Endothelial cell of umbilical vein (primary cell): ENCODE measurements around the gene EGR4. TPM values are rescaled to one million over a fixed set of nuclear protein-coding genes. Genes with fewer than 3 reads are reported as not detected.

Experiments
- BruUV-seq: library from RNA; stranded (reverse); fragments of 400-500 nt; replicated peaks from 2 replicates; lab custom pipeline; 2021; lab: Mats Ljungman, UMichigan
- CTCF ChIA-PET: fragments of 300-600, 350-600 bp; sonication (Branson Sonifier 250); formaldehyde crosslinking; loops from one replicate; lab custom pipeline; 2021; ENCODE audit warnings: antibody characterized with exemption, inconsistent platforms; lab: Charles Lee
- POLR2A ChIA-PET: fragments of 300-600, 350-600 bp; sonication (Branson Sonifier 250); formaldehyde crosslinking; loops from one replicate; lab custom pipeline; 2021; ENCODE audit warnings: antibody characterized with exemption, inconsistent platforms; lab: Charles Lee
- DNase-seq: peaks from one replicate; pipeline ENCODE4 v3.0.0-alpha.2; 2011; ENCODE audit warnings: low read depth, low spot score
- FAIRE-seq: peaks from 2 replicates; lab custom pipeline; 2011; peaks lifted over from hg19 to GRCh38; lab: Jason Lieb, UNC
- H2AFZ ChIP-seq: 2 replicates; pipeline ENCODE4 v1.6.0; 2012; ENCODE audit warnings: low read depth, low read length, control low read depth, inconsistent platforms
- H3K27ac ChIP-seq: 2 replicates; pipeline ENCODE4 v1.5.1; 2011; ENCODE audit warnings: low read depth, mild to moderate bottlenecking, control low read depth, low read length, moderate library complexity; ENCODE audit not compliant: insufficient read depth
- H3K27me3 ChIP-seq, 2 experiments: 2 replicates each; pipeline versions ENCODE4 v1.6.0 to v1.6.1; 2011; ENCODE audit warnings: low read length in 2 of 2, mixed read lengths in 1 of 2; ENCODE audit not compliant: control insufficient read depth in 2 of 2, insufficient read depth in 2 of 2
- H3K36me3 ChIP-seq, 2 experiments: 2 replicates in 1 of 2; 3 replicates in 1 of 2; pipeline ENCODE4 v1.5.1; 2011; ENCODE audit warnings: low read length in 2 of 2, mild to moderate bottlenecking in 1 of 2, moderate library complexity in 1 of 2; ENCODE audit not compliant: control insufficient read depth in 2 of 2, insufficient read depth in 2 of 2; ENCODE audit errors: extremely low read depth in 1 of 2
- H3K4me1 ChIP-seq: 3 replicates; pipeline ENCODE4 v1.5.1; 2011; ENCODE audit warnings: mild to moderate bottlenecking, low read length; ENCODE audit not compliant: control insufficient read depth, insufficient read depth; ENCODE audit errors: extremely low read depth
- H3K4me2 ChIP-seq: 2 replicates; pipeline ENCODE4 v1.6.1; 2011; ENCODE audit warnings: low read length, control low read depth, mixed read lengths; ENCODE audit not compliant: insufficient read depth
- H3K4me3 ChIP-seq, 3 experiments: fragments of 200-600 bp in 1 of 3; sonication (generic), shearing (Covaris generic) in 1 of 3; replicated peaks in 1 of 3; 2 replicates each; pipeline ENCODE4 v1.5.1; 2011 to 2016; ENCODE audit warnings: control low read depth in 3 of 3, low read length in 3 of 3, mild to moderate bottlenecking in 2 of 3, inconsistent platforms in 1 of 3, low read depth in 1 of 3, moderate library complexity in 1 of 3; ENCODE audit not compliant: insufficient read depth in 1 of 3
- H3K79me2 ChIP-seq: 2 replicates; pipeline ENCODE4 v1.6.0; 2012; ENCODE audit warnings: low read length, inconsistent platforms; ENCODE audit not compliant: control insufficient read depth, insufficient read depth
- H3K9ac ChIP-seq: replicated peaks from 2 replicates; pipeline ENCODE3; 2011; ENCODE audit warnings: low read length, control low read depth; ENCODE audit not compliant: insufficient read depth; ENCODE audit errors: extremely low read depth
- H3K9me1 ChIP-seq: replicated peaks from 3 replicates; pipeline ENCODE4 v1.6.0; 2011; ENCODE audit warnings: mild to moderate bottlenecking, low read length; ENCODE audit not compliant: control insufficient read depth, insufficient read depth; ENCODE audit errors: extremely low read depth
- H3K9me3 ChIP-seq: replicated peaks from 2 replicates; pipeline ENCODE4 v1.5.1; 2012; ENCODE audit warnings: low read length, inconsistent platforms; ENCODE audit not compliant: control insufficient read depth, insufficient read depth
- H4K20me1 ChIP-seq: replicated peaks from 2 replicates; pipeline ENCODE3; 2011; ENCODE audit warnings: mild to moderate bottlenecking, low read length; ENCODE audit not compliant: control insufficient read depth, insufficient read depth; ENCODE audit errors: extremely low read depth
- EZH2 ChIP-seq: IDR thresholded peaks from 2 replicates; pipeline ENCODE4 v1.6.1; 2012; ENCODE audit warnings: borderline replicate concordance, low read depth, mild to moderate bottlenecking, moderate library complexity, low read length, inconsistent platforms; ENCODE audit not compliant: severe bottlenecking
- FOS ChIP-seq: IDR thresholded peaks from 2 replicates; pipeline ENCODE4 v1.6.1; 2011; ENCODE audit warnings: mild to moderate bottlenecking, low read length, moderate library complexity, borderline replicate concordance; ENCODE audit not compliant: insufficient read depth
- GATA2 ChIP-seq: IDR thresholded peaks from 2 replicates; pipeline ENCODE4 v1.7.0; 2011; ENCODE audit warnings: low read depth, mild to moderate bottlenecking, moderate library complexity, mixed read lengths, low read length; ENCODE audit not compliant: insufficient read length, insufficient read depth
- JUN ChIP-seq: IDR thresholded peaks from 2 replicates; pipeline ENCODE4 v1.6.1; 2011; ENCODE audit warnings: borderline replicate concordance, low read depth; ENCODE audit not compliant: insufficient read length, insufficient read depth
- MAX ChIP-seq: IDR thresholded peaks from 2 replicates; pipeline ENCODE4 v1.6.1; 2011; ENCODE audit not compliant: insufficient read depth, insufficient read length
- MYC ChIP-seq: IDR thresholded peaks from one replicate; pipeline ENCODE4 v1.6.1; 2011; ENCODE audit warnings: mild to moderate bottlenecking, low read depth, low read length
- POLR2A ChIP-seq: IDR thresholded peaks from 2 replicates; pipeline ENCODE4 v1.6.1; 2012; ENCODE audit warnings: low read depth, mild to moderate bottlenecking, control low read depth, low read length
- POLR2AphosphoS5 ChIP-seq: IDR thresholded peaks from 2 replicates; pipeline ENCODE4 v1.6.1; 2012; ENCODE audit warnings: low read depth, mild to moderate bottlenecking, control low read depth, low read length, moderate library complexity; ENCODE audit not compliant: insufficient read depth
- dilution Hi-C: fragments of 300-500 bp; cut with MboI; formaldehyde crosslinking; loops from one replicate; pipeline ENCODE4 v1.15.0; 2019; ENCODE audit warnings: low sequenced_read_pairs; ENCODE audit not compliant: extremely low pct_ligation_motif_present
- intact Hi-C: fragments of 100-400 bp; cut with micrococcal nuclease; formaldehyde crosslinking; loops from one replicate; pipeline ENCODE4 v1.10.0; 2022
- polyA plus RNA-seq, 4 experiments: library from polyadenylated mRNA; depleted of rRNA in 3 of 4; stranded (reverse) in 3 of 4; unstranded in 1 of 4; fragments of >200 nt; gene quantifications; 2 replicates each; pipeline versions ENCODE4 v1.2.1 to v1.2.3, GENCODE V29; 2011 to 2012; ENCODE audit warnings: missing spikeins in 1 of 4
- total RNA-seq: library from RNA; stranded (reverse); gene quantifications from 2 replicates; pipeline ENCODE4 v1.2.3, GENCODE V29; 2021
- TF ChIP-seq, protein P1 (sequence below), 2 donors: IDR thresholded peaks; 1 replicate in 1 of 2; 2 replicates in 1 of 2; pipeline ENCODE4 v1.5.1; 2011; ENCODE audit warnings: low read length in 2 of 2, mild to moderate bottlenecking in 2 of 2, moderate library complexity in 2 of 2, control low read depth in 1 of 2, inconsistent platforms in 1 of 2, low read depth in 1 of 2; ENCODE audit not compliant: insufficient read depth in 1 of 2; ENCODE audit errors: extremely low read depth in 1 of 2

The EGR4 gene
- total and polyA plus RNA-seq, 2 donors (not counting 3 experiments of a cell fraction or from before 2014, with no cell fraction given) = not detected

DNA sequence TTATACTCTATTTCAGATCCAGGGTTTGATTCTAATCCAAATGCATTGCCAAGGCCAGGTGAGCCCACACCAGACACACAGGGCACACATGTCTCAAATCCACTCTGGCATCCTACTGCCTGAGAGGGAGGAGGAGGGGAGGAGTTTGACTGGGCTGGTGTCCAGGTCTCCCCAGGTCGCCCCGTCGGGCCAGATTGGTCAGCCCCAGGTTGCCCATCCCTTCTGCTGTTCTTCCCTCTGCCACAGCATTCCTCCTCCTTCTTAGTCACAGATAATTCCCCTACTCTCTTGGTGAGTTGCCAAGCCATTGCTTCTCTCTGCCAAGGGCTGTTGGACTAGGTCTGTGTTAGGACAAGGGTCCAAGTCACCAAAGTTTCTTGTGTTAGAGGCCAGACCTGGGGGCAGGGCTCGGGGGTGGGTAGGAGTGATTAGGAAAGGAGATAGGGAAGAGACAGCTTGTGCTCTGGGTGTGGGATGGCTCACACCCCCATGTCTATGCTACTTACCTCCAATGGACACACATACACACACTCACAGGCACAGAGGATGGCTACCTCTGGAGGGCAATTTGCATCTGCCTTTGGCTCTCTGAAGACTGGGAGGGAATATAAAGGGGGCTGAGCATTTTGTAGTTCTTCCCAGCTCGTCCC lies 2.5 kb upstream of the EGR4 start:
- Histone ChIP-seq H3K4me3 (no peak overlapping the region), H3K79me2 (no peaks in the 10 kb centered on the region), H3K9me3 (no peaks in the 10 kb centered on the region), H3K4me2 (no peak overlapping the region), H4K20me1 (no peaks in the 10 kb centered on the region), H3K4me1 (no peaks in the 10 kb centered on the region), H2AFZ (no peak overlapping the region), H3K36me3 (no peaks in the 10 kb centered on the region), H3K9me1 (no peaks in the 10 kb centered on the region), H3K9ac (no peak overlapping the region), H3K27me3 (peaks cover 47 to 66% of the 10 kb centered on the region in 2 experiments), H3K27ac (no peak overlapping the region)
- TF ChIP-seq JUN = no peak
- peak; percentile 6 for TF ChIP-seq EZH2
- no peak for TF ChIP-seq FOS
- FAIRE-seq = no peak
- no peak for DNase-seq
- dilution Hi-C loops = no loop called here
- POLR2A ChIA-PET = no interaction called here
- CTCF ChIA-PET = no interaction called here
- intact Hi-C loops = no loop called here
- BruUV-seq = no TSS peak

- Histone ChIP-seq H3K9me1 (no peaks in the 10 kb centered on the region), H3K36me3 (no peaks in the 10 kb centered on the region), H3K79me2 (no peaks in the 10 kb centered on the region), H3K4me2 (no peak overlapping the region), H3K4me3 (no peak overlapping the region), H3K27ac (no peak overlapping the region), H2AFZ (no peak overlapping the region), H4K20me1 (no peaks in the 10 kb centered on the region), H3K9me3 (no peaks in the 10 kb centered on the region), H3K27me3 (peaks cover 49 to 78% of the 10 kb centered on the region in 2 experiments), H3K4me1 (no peaks in the 10 kb centered on the region), H3K9ac (no peak overlapping the region)
- BruUV-seq = no TSS peak
- DNase-seq (no peak), FAIRE-seq (peak; percentile 26)
- intact Hi-C loops (no loop called here), dilution Hi-C loops (no loop called here)
- CTCF ChIA-PET = no interaction called here
- TF ChIP-seq MYC (no peak), GATA2 (no peak), JUN (no peak), MAX (no peak), POLR2AphosphoS5 (no peak), EZH2 (no peak), POLR2A (no peak), FOS (no peak)
- TF ChIP-seq, protein P1, sequence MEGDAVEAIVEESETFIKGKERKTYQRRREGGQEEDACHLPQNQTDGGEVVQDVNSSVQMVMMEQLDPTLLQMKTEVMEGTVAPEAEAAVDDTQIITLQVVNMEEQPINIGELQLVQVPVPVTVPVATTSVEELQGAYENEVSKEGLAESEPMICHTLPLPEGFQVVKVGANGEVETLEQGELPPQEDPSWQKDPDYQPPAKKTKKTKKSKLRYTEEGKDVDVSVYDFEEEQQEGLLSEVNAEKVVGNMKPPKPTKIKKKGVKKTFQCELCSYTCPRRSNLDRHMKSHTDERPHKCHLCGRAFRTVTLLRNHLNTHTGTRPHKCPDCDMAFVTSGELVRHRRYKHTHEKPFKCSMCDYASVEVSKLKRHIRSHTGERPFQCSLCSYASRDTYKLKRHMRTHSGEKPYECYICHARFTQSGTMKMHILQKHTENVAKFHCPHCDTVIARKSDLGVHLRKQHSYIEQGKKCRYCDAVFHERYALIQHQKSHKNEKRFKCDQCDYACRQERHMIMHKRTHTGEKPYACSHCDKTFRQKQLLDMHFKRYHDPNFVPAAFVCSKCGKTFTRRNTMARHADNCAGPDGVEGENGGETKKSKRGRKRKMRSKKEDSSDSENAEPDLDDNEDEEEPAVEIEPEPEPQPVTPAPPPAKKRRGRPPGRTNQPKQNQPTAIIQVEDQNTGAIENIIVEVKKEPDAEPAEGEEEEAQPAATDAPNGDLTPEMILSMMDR (IDR thresholded peaks at IDR 0.05; ENCODE audit: extremely low read depth in 1 of 2, insufficient read depth in 1 of 2, low read depth in 1 of 2, low read length in 2 of 2) = no peak
- POLR2A ChIA-PET = no interaction called here
Observed at GRCh38 chr2:73294239-73294638, 891 bp upstream of the EGR4 start.
